WTC11 (cell line): ENCODE measurements around the gene FREY1. TPM values are rescaled to one million over a fixed set of nuclear protein-coding genes. Genes with fewer than 3 reads are reported as not detected.

Source experiments
- ATAC-seq: fragments of 200-7000 bp; cut with Tn5 transposase; 2 replicates; pipeline ENCODE4 v1.10.0; 2021; ENCODE audit warnings: mild to moderate bottlenecking, moderate library complexity
- CTCF ChIA-PET: fragments of 300-600 bp; sonication (Branson Sonifier 250); formaldehyde crosslinking; loops from one replicate; lab custom pipeline; 2021; ENCODE audit warnings: antibody characterized with exemption; lab: Charles Lee
- POLR2A ChIA-PET: fragments of 350-600 bp; sonication (Branson Sonifier 250); formaldehyde crosslinking; loops from one replicate; lab custom pipeline; 2021; ENCODE audit warnings: antibody characterized with exemption; lab: Charles Lee
- DNase-seq: peaks from one replicate; pipeline ENCODE4 v3.0.0; 2021; ENCODE audit warnings: low spot score
- H3K27ac Mint-ChIP-seq: 2 replicates; pipeline ENCODE4 v1.8.0; 2021; ENCODE audit warnings: mixed read lengths
- H3K27me3 Mint-ChIP-seq: 2 replicates; pipeline ENCODE4 v1.8.0; 2021; ENCODE audit warnings: low read depth, mild to moderate bottlenecking, moderate library complexity, mixed read lengths
- H3K36me3 Mint-ChIP-seq: 2 replicates; pipeline ENCODE4 v1.8.0; 2021; ENCODE audit warnings: mixed read lengths
- H3K4me1 Mint-ChIP-seq: 2 replicates; pipeline ENCODE4 v1.8.0; 2022; ENCODE audit warnings: mixed read lengths
- H3K4me3 Mint-ChIP-seq: 2 replicates; pipeline ENCODE4 v1.8.0; 2021; ENCODE audit warnings: mild to moderate bottlenecking, moderate library complexity, mixed read lengths
- H3K9me3 Mint-ChIP-seq: 2 replicates; pipeline ENCODE4 v1.8.0; 2021; ENCODE audit warnings: mixed read lengths
- AFF4 ChIP-seq: sonication (generic); formaldehyde crosslinking; IDR thresholded peaks from 2 replicates; pipeline ENCODE4 v1.8.1; 2023; ENCODE audit warnings: mild to moderate bottlenecking, missing genetic modification reagents, borderline replicate concordance
- CREB1 ChIP-seq: sonication (generic); formaldehyde crosslinking; IDR thresholded peaks from 2 replicates; pipeline ENCODE4 v1.8.0; 2023; ENCODE audit warnings: mild to moderate bottlenecking, missing genetic modification reagents
- CREM ChIP-seq: sonication (generic); formaldehyde crosslinking; IDR thresholded peaks from 2 replicates; pipeline ENCODE4 v1.8.1; 2022; ENCODE audit warnings: mild to moderate bottlenecking, missing genetic modification reagents, moderate library complexity
- EMX1 ChIP-seq: fragments of 250-450 bp; sonication (Bioruptor Pico); IDR thresholded peaks from 2 replicates; pipeline ENCODE4 v1.8.0; 2021; ENCODE audit warnings: mild to moderate bottlenecking
- ESRRA ChIP-seq: sonication (generic); formaldehyde crosslinking; IDR thresholded peaks from 2 replicates; pipeline ENCODE4 v1.8.1; 2022; ENCODE audit warnings: mild to moderate bottlenecking, missing genetic modification reagents, borderline replicate concordance
- GTF2I ChIP-seq: fragments of 250-450 bp; sonication (Bioruptor Pico); conservative IDR thresholded peaks from 2 replicates; pipeline ENCODE4 v1.4.0; 2021; ENCODE audit warnings: mild to moderate bottlenecking
- HMGXB4 ChIP-seq: sonication (generic); formaldehyde crosslinking; IDR thresholded peaks from 2 replicates; pipeline ENCODE4 v1.8.1; 2023; ENCODE audit warnings: mild to moderate bottlenecking, moderate library complexity, missing genetic modification reagents
- KAT7 ChIP-seq: sonication (generic); formaldehyde crosslinking; IDR thresholded peaks from 2 replicates; pipeline ENCODE4 v1.8.1; 2023; ENCODE audit warnings: missing genetic modification reagents, mild to moderate bottlenecking, borderline replicate concordance
- MLX ChIP-seq: sonication (generic); formaldehyde crosslinking; IDR thresholded peaks from 2 replicates; pipeline ENCODE4 v1.8.1; 2023; ENCODE audit warnings: mild to moderate bottlenecking, missing genetic modification reagents, moderate library complexity
- MXD4 ChIP-seq: fragments of 250-450 bp; sonication (Bioruptor Pico); IDR thresholded peaks from 2 replicates; pipeline ENCODE4 v1.8.0; 2021; ENCODE audit warnings: mild to moderate bottlenecking, moderate library complexity, borderline replicate concordance
- NR2C2 ChIP-seq: sonication (generic); formaldehyde crosslinking; IDR thresholded peaks from 2 replicates; pipeline ENCODE4 v1.8.0; 2022; ENCODE audit warnings: mild to moderate bottlenecking, missing genetic modification reagents
- PRDM15 ChIP-seq: sonication (generic); formaldehyde crosslinking; IDR thresholded peaks from 2 replicates; pipeline ENCODE4 v1.8.0; 2022; ENCODE audit warnings: missing genetic modification reagents
- RELA ChIP-seq: sonication (generic); formaldehyde crosslinking; IDR thresholded peaks from 2 replicates; pipeline ENCODE4 v1.8.1; 2022; ENCODE audit warnings: missing genetic modification reagents, mild to moderate bottlenecking, borderline replicate concordance
- SP1 ChIP-seq: sonication (generic); formaldehyde crosslinking; conservative IDR thresholded peaks from 2 replicates; pipeline ENCODE4 v1.8.1; 2022; ENCODE audit warnings: missing genetic modification reagents
- STAT6 ChIP-seq: sonication (generic); formaldehyde crosslinking; conservative IDR thresholded peaks from 2 replicates; pipeline ENCODE4 v1.8.1; 2023; ENCODE audit warnings: mild to moderate bottlenecking, low read depth, missing genetic modification reagents, moderate library complexity
- TEAD4 ChIP-seq: sonication (generic); formaldehyde crosslinking; IDR thresholded peaks from 2 replicates; pipeline ENCODE4 v1.8.0; 2022; ENCODE audit warnings: mild to moderate bottlenecking, missing genetic modification reagents
- ZNF121 ChIP-seq: sonication (generic); formaldehyde crosslinking; IDR thresholded peaks from 2 replicates; pipeline ENCODE4 v1.8.0; 2023; ENCODE audit warnings: missing genetic modification reagents
- ZNF232 ChIP-seq: sonication (generic); formaldehyde crosslinking; IDR thresholded peaks from 2 replicates; pipeline ENCODE4 v1.8.0; 2022; ENCODE audit warnings: mild to moderate bottlenecking, missing genetic modification reagents
- ZNF263 ChIP-seq: sonication (generic); formaldehyde crosslinking; IDR thresholded peaks from 2 replicates; pipeline ENCODE4 v1.8.1; 2022; ENCODE audit warnings: low read depth, mild to moderate bottlenecking, moderate library complexity, missing genetic modification reagents
- ZNF396 ChIP-seq: fragments of 250-450 bp; sonication (Bioruptor Pico); IDR thresholded peaks from 2 replicates; pipeline ENCODE4 v1.8.0; 2021; ENCODE audit warnings: mild to moderate bottlenecking, moderate library complexity, borderline replicate concordance
- total RNA-seq: library from RNA; stranded (reverse); gene quantifications from 3 replicates; pipeline ENCODE4 v1.2.3, GENCODE V29; 2021

Gene FREY1
- total RNA-seq, 1 experiment from 2014 or later, result 2.1 TPM

- DNase-seq, result no peak
- no peak overlapping the region for H3K4me3 Mint-ChIP-seq
- TF ChIP-seq ESRRA (no peak), HMGXB4 (CRISPR knock-in tag) (no peak), ZNF232 (CRISPR knock-in tag) (no peak), STAT6 (CRISPR knock-in tag) (no peak), CREM (CRISPR knock-in tag) (no peak), MXD4 (CRISPR knock-in tag) (no peak), RELA (no peak), ZNF263 (CRISPR knock-in tag) (no peak), KAT7 (no peak), SP1 (CRISPR knock-in tag) (no peak), GTF2I (CRISPR knock-in tag) (no peak), EMX1 (no peak), AFF4 (no peak), TEAD4 (CRISPR knock-in tag) (no peak), ZNF396 (CRISPR knock-in tag) (no peak), PRDM15 (CRISPR knock-in tag) (no peak), MLX (CRISPR knock-in tag) (no peak), ZNF121 (CRISPR knock-in tag) (no peak), CREB1 (no peak), NR2C2 (CRISPR knock-in tag) (no peak)
- ChIA-PET CTCF (interaction anchor here (1.2 to 2.7 kb wide), 2 partner anchors 15 to 78 kb away, joined by 3 to 13 read pairs; no protein-coding TSS in a partner anchor), POLR2A (no interaction called here)
- H3K27ac Mint-ChIP-seq, result no peak overlapping the region
- no peaks in the 10 kb centered on the region for H3K9me3 Mint-ChIP-seq
- H3K27me3 Mint-ChIP-seq, result peaks cover 7% of the 10 kb centered on the region; the same call in 1 of the 2 replicates
- peaks cover 5% of the 10 kb centered on the region for H3K4me1 Mint-ChIP-seq
- H3K36me3 Mint-ChIP-seq, result no peaks in the 10 kb centered on the region
- ATAC-seq, result no peak
These were observed 19.5 kb downstream of the FREY1 start for GRCh38 chr11:45887587-45887986.
